Chondrocyte (in vitro differentiated cells): ENCODE data around the gene NTRK3. TPM values are rescaled to one million over a fixed set of nuclear protein-coding genes. Genes with fewer than 3 reads are reported as not detected.

Experiments
- DNase-seq: peaks from one replicate; pipeline ENCODE4 v3.0.0; 2021; ENCODE audit warnings: mixed read lengths, low spot score
- H3K27ac Mint-ChIP-seq: one replicate; pipeline ENCODE4 v1.8.0; 2021; ENCODE audit warnings: mild to moderate bottlenecking, moderate library complexity, mixed read lengths; ENCODE audit not compliant: unreplicated experiment
- H3K27me3 Mint-ChIP-seq: 2 replicates; pipeline ENCODE4 v1.8.0; 2021; ENCODE audit warnings: low read depth, mixed read lengths
- H3K36me3 Mint-ChIP-seq: 2 replicates; pipeline ENCODE4 v1.8.0; 2021; ENCODE audit warnings: low read depth, mixed read lengths
- H3K4me1 Mint-ChIP-seq: 2 replicates; pipeline ENCODE4 v1.8.0; 2021; ENCODE audit warnings: low read depth, mild to moderate bottlenecking, mixed read lengths
- H3K4me3 Mint-ChIP-seq: one replicate; pipeline ENCODE4 v1.8.0; 2021; ENCODE audit warnings: mild to moderate bottlenecking, moderate library complexity, mixed read lengths; ENCODE audit not compliant: unreplicated experiment
- H3K9me3 Mint-ChIP-seq: 2 replicates; pipeline ENCODE4 v1.8.0; 2021; ENCODE audit warnings: low read depth, mixed read lengths
- total RNA-seq: library from RNA; stranded (reverse); gene quantifications from 3 replicates; pipeline ENCODE4 v1.2.1, GENCODE V29; 2021
- TF ChIP-seq, protein P1 (sequence below): fragments of 200-600 bp; sonication (generic); IDR thresholded peaks from 2 replicates; pipeline ENCODE4 v1.5.0; 2021; ENCODE audit warnings: antibody characterized with exemption, mild to moderate bottlenecking, moderate library complexity

NTRK3 gene
- total RNA-seq, 1 donor from 2014 or later: not detected

GRCh38 chr15:88017753-88018152 is 238.8 kb downstream of the NTRK3 start:
- Mint-ChIP-seq H3K4me3 (no peak overlapping the region), H3K27ac (no peak overlapping the region), H3K9me3 (peaks cover 5% of the 10 kb centered on the region), H3K36me3 (no peaks in the 10 kb centered on the region), H3K4me1 (no peaks in the 10 kb centered on the region), H3K27me3 (no peaks in the 10 kb centered on the region)
- TF ChIP-seq, protein P1, sequence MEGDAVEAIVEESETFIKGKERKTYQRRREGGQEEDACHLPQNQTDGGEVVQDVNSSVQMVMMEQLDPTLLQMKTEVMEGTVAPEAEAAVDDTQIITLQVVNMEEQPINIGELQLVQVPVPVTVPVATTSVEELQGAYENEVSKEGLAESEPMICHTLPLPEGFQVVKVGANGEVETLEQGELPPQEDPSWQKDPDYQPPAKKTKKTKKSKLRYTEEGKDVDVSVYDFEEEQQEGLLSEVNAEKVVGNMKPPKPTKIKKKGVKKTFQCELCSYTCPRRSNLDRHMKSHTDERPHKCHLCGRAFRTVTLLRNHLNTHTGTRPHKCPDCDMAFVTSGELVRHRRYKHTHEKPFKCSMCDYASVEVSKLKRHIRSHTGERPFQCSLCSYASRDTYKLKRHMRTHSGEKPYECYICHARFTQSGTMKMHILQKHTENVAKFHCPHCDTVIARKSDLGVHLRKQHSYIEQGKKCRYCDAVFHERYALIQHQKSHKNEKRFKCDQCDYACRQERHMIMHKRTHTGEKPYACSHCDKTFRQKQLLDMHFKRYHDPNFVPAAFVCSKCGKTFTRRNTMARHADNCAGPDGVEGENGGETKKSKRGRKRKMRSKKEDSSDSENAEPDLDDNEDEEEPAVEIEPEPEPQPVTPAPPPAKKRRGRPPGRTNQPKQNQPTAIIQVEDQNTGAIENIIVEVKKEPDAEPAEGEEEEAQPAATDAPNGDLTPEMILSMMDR: no peak
- no peak for DNase-seq

GRCh38 chr15:88016406-88016805 is 240.1 kb downstream of the NTRK3 start:
- no peaks in the 10 kb centered on the region for H3K9me3 Mint-ChIP-seq
- no peak overlapping the region for H3K4me3 Mint-ChIP-seq
- H3K27me3 Mint-ChIP-seq: no peaks in the 10 kb centered on the region
- TF ChIP-seq, protein P1: no peak
- H3K36me3 Mint-ChIP-seq: no peaks in the 10 kb centered on the region
- H3K27ac Mint-ChIP-seq: no peak overlapping the region
- H3K4me1 Mint-ChIP-seq: no peaks in the 10 kb centered on the region
- no peak for DNase-seq

DNA sequence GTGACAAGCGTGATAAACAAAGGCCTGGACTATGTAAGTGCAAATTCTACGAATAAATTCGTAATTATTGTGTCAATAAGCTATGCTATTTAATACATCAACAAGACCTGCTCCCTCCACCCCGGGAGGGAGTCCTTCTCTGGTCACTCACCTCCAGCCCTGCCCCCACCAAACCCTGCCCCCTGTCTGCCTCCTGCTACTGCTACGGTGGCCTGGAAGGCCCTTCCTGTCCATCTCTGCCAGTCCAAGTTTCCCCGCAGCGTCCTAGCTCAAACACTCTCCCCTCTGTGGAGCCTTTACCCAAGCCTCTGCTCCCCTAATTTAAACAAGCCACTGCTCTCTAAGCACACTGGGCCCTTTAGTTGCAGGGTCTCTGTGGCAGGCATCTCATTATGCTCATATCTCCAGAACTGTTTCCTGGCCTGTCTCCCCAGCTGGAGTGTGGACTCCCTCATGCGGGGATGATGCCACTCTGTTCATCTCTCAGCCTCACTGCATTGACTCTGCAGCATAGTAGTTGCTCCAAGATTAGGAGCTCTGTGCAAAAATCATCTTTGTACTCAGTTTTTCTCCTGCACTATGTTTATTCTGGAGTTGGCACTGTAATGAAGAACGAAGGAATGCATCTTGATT is 241.2 kb downstream of the NTRK3 start:
- no peaks in the 10 kb centered on the region for H3K9me3 Mint-ChIP-seq
- TF ChIP-seq, protein P1: no peak
- DNase-seq: no peak
- no peak overlapping the region for H3K4me3 Mint-ChIP-seq
- no peak overlapping the region for H3K27ac Mint-ChIP-seq
- H3K36me3 Mint-ChIP-seq: no peaks in the 10 kb centered on the region
- no peaks in the 10 kb centered on the region for H3K4me1 Mint-ChIP-seq
- H3K27me3 Mint-ChIP-seq: no peaks in the 10 kb centered on the region

- H3K36me3 Mint-ChIP-seq: no peaks in the 10 kb centered on the region
- H3K27ac Mint-ChIP-seq: no peak overlapping the region
- no peaks in the 10 kb centered on the region for H3K4me1 Mint-ChIP-seq
- no peaks in the 10 kb centered on the region for H3K9me3 Mint-ChIP-seq
- H3K4me3 Mint-ChIP-seq: no peak overlapping the region
- TF ChIP-seq, protein P1: no peak
- H3K27me3 Mint-ChIP-seq: no peaks in the 10 kb centered on the region
- no peak for DNase-seq
These were observed 241.9 kb downstream of the NTRK3 start for GRCh38 chr15:88014454-88015160.

GRCh38 chr15:88013111-88013510 is 243.4 kb downstream of the NTRK3 start:
- DNase-seq: no peak
- Mint-ChIP-seq H3K27ac (no peak overlapping the region), H3K36me3 (no peaks in the 10 kb centered on the region), H3K9me3 (no peaks in the 10 kb centered on the region), H3K4me1 (no peaks in the 10 kb centered on the region), H3K4me3 (no peak overlapping the region), H3K27me3 (no peaks in the 10 kb centered on the region)
- TF ChIP-seq, protein P1: no peak
